AG04450 (cell line): Measurements from ENCODE around the gene MEP1A. TPM values are rescaled to one million over a fixed set of nuclear protein-coding genes. Genes with fewer than 3 reads are reported as not detected.

Source experiments
- CTCF ChIA-PET: fragments of 300-600, 350-600 bp; formaldehyde crosslinking; extraction: SDS; loops from one replicate; lab custom pipeline; 2022; ENCODE audit warnings: antibody characterized with exemption, inconsistent platforms; lab: Charles Lee
- POLR2A ChIA-PET: fragments of 350-600 bp; formaldehyde crosslinking; extraction: SDS; loops from one replicate; lab custom pipeline; 2021; ENCODE audit warnings: antibody characterized with exemption, inconsistent platforms; lab: Yijun Ruan, JAX
- DNase-seq: peaks from one replicate; pipeline ENCODE4 v3.0.0-alpha.2; 2011; ENCODE audit warnings: low read depth, low spot score
- H3K27ac ChIP-seq: one replicate; pipeline ENCODE4 v1.5.1; 2012; ENCODE audit warnings: low read depth, low read length, control low read depth
- H3K27me3 ChIP-seq: one replicate; pipeline ENCODE4 v1.6.0; 2012; ENCODE audit warnings: low read length; ENCODE audit not compliant: control insufficient read depth, insufficient read depth
- H3K4me3 ChIP-seq: 2 replicates; pipeline ENCODE4 v1.5.1; 2011; ENCODE audit warnings: mild to moderate bottlenecking, low read depth, low read length, control low read depth
- H3K9me3 ChIP-seq: 2 replicates; pipeline ENCODE4 v1.5.1; 2012; ENCODE audit warnings: low read length; ENCODE audit not compliant: control insufficient read depth, insufficient read depth
- CTCF ChIP-seq: IDR thresholded peaks from 2 replicates; pipeline ENCODE4 v1.5.1; 2011; ENCODE audit warnings: low read depth, low read length, control low read depth, inconsistent platforms
- polyA plus RNA-seq: library from polyadenylated mRNA; depleted of rRNA; stranded (reverse); fragments of >200 nt; gene quantifications from 2 replicates; pipeline ENCODE4 v1.2.3, GENCODE V29; 2011

Gene MEP1A
- polyA plus RNA-seq, 1 experiment, result not detected

GRCh38 chr6:46748940-46749503 lies 44.2 kb upstream of the MEP1A start:
- DNase-seq, result no peak
- Histone ChIP-seq H3K27ac (no peak overlapping the region), H3K27me3 (no peaks in the 10 kb centered on the region), H3K4me3 (no peak overlapping the region), H3K9me3 (no peaks in the 10 kb centered on the region)
- TF ChIP-seq CTCF, result no peak
- CTCF ChIA-PET, result no interaction called here
- POLR2A ChIA-PET, result no interaction called here

GRCh38 chr6:46749731-46750130 lies 43.5 kb upstream of the MEP1A start:
- H3K27ac ChIP-seq, result no peak overlapping the region
- H3K9me3 ChIP-seq, result no peaks in the 10 kb centered on the region
- ChIA-PET POLR2A (no interaction called here), CTCF (no interaction called here)
- H3K27me3 ChIP-seq, result no peaks in the 10 kb centered on the region
- no peak for TF ChIP-seq CTCF
- no peak for DNase-seq
- no peak overlapping the region for H3K4me3 ChIP-seq

- H3K27ac ChIP-seq, result no peak overlapping the region
- no peak overlapping the region for H3K4me3 ChIP-seq
- H3K27me3 ChIP-seq, result no peaks in the 10 kb centered on the region
- TF ChIP-seq CTCF, result no peak
- ChIA-PET POLR2A (no interaction called here), CTCF (no interaction called here)
- H3K9me3 ChIP-seq, result no peaks in the 10 kb centered on the region
- DNase-seq, result no peak
Observed at GRCh38 chr6:46751658-46752057, 41.5 kb upstream of the MEP1A start.

- ChIA-PET POLR2A (no interaction called here), CTCF (no interaction called here)
- no peaks in the 10 kb centered on the region for H3K9me3 ChIP-seq
- no peak for TF ChIP-seq CTCF
- DNase-seq, result no peak
- H3K27ac ChIP-seq, result no peak overlapping the region
- H3K27me3 ChIP-seq, result no peaks in the 10 kb centered on the region
- no peak overlapping the region for H3K4me3 ChIP-seq
Observed at GRCh38 chr6:46755865-46756264, 37.3 kb upstream of the MEP1A start.

- Histone ChIP-seq H3K9me3 (no peaks in the 10 kb centered on the region), H3K27me3 (no peaks in the 10 kb centered on the region), H3K27ac (no peak overlapping the region), H3K4me3 (no peak overlapping the region)
- ChIA-PET CTCF (no interaction called here), POLR2A (no interaction called here)
- DNase-seq, result no peak
- no peak for TF ChIP-seq CTCF
Observed at GRCh38 chr6:46756469-46757213, 36.5 kb upstream of the MEP1A start.
